GM19025 (cell line): ENCODE data around the gene TSPAN9.

Experiments used
- ATAC-seq: cut with Tn5 transposase; IDR thresholded peaks from one replicate; pipeline ENCODE4 v1.9.1; 2021; ENCODE audit warnings: mild to moderate bottlenecking, low read depth, moderate library complexity; ENCODE audit not compliant: unreplicated experiment

TSPAN9 gene

GRCh38 chr12:3200032-3200617, 122.9 kb downstream of the TSPAN9 start:
- ATAC-seq, result no peak

GRCh38 chr12:3200814-3201233, 123.6 kb downstream of the TSPAN9 start:
- no peak for ATAC-seq

GRCh38 chr12:3201339-3202051, 124.3 kb downstream of the TSPAN9 start:
- no peak for ATAC-seq

DNA sequence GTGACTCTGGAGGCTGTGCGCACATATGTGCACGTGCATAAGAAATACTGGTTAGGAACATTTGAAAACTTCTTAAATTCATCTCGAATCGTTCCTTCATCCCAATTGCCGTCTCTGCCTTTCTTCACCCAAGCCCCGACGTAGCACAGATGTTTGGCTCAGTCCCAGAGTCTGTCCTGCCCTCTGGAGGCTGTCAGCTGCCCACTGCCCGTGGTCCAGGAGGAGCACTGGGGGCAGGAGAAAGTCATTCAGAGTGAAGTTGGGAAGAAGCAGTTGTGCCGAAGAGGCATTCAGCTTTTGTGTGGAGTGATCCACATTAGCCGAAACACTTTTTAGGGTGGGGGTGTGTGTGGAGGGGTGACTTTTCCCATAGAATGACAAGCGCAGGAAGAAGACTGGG, 124.9 kb downstream of the TSPAN9 start:
- no peak for ATAC-seq

DNA sequence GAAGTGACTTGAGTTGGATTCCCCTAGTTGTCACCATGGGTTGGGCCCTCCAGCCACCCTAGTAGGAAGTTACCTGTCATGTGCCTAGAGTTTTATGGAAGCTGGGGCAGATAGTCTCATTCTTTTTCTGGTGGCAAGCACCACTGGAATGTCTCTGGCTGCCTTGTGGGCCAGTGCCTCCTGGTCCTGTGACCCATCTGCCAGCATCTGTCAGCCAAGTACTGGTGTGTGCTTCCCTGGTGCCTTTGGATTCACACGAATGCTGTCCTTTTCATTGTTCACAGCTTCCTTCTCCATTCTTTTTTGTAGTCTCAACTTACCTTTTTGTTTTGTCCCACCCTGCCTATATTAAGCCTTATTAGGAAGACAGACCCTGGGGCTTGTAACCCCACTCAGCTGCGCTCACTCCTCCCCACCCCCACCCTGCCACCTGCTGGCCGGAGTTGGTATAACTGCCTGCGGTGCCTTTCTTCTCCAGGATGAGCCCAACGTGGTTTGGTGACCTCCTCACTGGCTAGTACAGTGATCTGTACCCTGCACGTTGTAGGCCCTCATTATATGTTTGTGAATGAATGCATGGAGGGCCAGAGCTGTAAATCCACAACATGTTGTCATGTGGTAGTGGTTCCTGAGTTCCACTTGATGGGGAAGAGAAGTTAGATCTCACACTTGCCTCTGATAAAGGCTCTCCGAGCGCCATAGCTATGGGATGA, 125.7 kb downstream of the TSPAN9 start:
- ATAC-seq, result no peak

DNA sequence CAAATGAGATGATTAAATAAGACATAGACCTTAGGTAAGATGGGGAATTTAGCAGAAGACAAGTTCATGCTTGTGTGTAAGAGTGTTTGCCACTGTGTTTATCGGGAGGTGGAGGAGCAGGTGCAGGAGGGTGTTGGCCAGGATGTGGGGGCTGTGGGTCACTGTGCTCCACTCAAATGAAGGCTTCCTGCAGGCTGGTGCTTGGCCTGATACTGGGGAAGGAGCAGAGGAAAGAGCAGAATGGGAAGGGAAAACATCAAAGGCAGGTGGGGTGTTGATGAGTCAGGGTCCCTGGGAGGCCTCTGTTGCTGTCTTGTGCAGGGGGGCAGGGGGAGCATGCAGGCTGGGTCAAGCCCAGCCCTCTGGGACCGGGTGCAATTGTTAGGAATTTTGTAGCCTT, 126.5 kb downstream of the TSPAN9 start:
- ATAC-seq, result no peak

GRCh38 chr12:3204143-3204542, 127.0 kb downstream of the TSPAN9 start:
- ATAC-seq, result no peak

DNA sequence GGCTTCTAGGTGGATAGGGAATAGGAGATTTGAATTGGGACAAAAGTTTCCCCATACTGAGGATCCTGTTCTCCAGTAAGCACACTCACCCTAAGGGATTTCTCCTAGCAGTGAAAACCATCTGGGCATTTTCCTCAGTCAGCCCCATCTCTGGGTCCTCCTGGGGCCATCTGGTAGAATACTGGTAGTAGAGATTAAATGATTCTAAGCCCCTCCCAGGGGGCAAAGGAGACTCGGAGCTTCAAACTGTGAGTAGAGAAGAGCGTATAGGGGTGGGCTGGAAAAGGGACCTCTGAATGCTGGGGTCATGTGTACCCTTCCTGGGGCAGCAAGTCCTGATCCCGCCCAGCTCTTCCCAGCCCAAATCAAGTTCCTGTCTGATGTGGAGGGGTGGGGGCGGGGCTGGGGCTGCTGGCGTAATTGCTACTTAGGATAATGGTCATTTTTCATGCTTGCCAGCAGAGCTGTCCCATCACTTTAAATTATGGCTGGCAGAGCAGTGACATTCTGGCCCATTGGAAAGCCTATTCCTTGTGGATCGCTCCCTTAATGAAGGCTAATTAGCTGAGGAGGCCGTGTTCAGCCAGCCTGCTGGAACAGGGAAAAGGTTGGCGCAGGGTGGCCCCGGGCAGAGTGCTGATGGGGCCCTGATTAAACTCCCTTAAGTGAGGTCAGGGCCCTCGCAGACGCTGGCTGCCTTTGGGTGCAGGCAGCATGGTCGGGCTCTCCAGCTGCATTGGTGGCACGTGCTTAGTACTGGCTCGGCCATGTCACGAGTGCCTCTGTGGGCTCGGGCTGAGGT, 127.8 kb downstream of the TSPAN9 start:
- ATAC-seq, result no peak

DNA sequence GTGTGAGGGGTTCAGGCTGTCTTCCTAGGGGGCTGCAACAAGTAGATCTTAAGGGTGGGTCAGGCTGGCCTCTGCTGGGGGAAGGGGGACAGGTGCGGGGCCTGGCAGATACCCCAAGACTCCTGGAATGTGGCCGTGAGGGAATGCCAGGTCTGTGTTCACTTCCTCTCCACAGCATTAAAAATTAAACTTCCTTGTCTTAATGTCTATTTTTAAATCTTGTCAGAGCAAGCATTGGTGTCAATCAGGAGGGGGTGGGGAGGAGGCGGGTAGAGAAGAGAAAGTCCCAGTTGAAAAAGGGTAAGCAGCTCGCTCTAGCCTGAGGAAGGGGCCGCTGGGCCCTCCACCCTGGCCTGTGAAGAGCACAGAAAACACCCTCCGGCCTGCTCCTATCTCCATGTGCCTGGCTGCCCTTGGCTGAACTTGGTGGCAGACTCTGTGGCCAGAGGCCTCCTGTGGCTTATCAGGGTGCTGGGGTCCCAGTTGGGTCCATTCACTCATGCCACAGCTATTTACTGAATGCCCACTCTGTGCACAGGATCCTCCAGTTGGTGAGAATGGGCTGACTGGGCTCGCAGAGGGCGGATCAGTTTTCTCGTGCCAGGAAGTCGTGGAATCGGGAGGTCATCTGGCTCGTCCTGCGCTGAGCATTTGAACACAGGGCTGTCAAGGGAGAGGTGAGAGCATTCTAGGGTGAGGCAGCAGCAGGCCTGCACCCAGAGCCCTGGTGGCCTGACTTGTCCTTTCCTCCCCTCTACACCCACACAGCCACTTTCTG, 128.8 kb downstream of the TSPAN9 start:
- no peak for ATAC-seq

- ATAC-seq, result no peak
Observed at GRCh38 chr12:3206536-3207072, 129.4 kb downstream of the TSPAN9 start.

- ATAC-seq, result no peak
Observed at GRCh38 chr12:3207175-3207574, 130.0 kb downstream of the TSPAN9 start.

GRCh38 chr12:3207858-3208257, 130.7 kb downstream of the TSPAN9 start:
- no peak for ATAC-seq

GRCh38 chr12:3213188-3213587, 136.0 kb downstream of the TSPAN9 start:
- ATAC-seq, result no peak

GRCh38 chr12:3213768-3214167, 136.6 kb downstream of the TSPAN9 start:
- no peak for ATAC-seq

GRCh38 chr12:3214526-3215365, 137.6 kb downstream of the TSPAN9 start:
- ATAC-seq, result no peak

GRCh38 chr12:3215410-3215975, 138.3 kb downstream of the TSPAN9 start:
- ATAC-seq, result no peak

DNA sequence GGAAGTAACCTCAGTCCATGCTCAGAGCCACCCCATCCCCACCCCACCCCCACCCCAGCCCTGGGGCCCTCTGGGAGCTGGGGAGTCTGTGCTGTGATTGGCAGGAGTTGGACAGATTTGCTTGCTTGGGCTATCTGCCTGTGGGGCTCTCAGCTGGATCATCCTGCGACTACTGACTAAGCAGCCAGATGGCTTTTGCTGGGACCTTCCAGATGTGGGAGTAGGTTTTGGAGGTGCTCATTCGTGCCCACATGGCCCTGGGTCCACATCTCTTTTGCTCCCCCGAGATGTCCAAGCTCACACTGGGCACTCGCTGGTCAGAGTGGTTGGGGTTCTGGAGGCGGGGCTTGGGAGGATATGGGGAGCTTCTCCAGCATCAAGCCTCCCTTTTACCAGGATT, 138.9 kb downstream of the TSPAN9 start:
- ATAC-seq, result no peak

GRCh38 chr12:3216726-3217682, 139.8 kb downstream of the TSPAN9 start:
- ATAC-seq, result no peak
